GM21515 (cell line): ENCODE measurements around the gene AQP2.

Experiments used
- ATAC-seq: cut with Tn5 transposase; IDR thresholded peaks from one replicate; pipeline ENCODE4 v1.9.1; 2021; ENCODE audit not compliant: unreplicated experiment

The AQP2 gene

DNA sequence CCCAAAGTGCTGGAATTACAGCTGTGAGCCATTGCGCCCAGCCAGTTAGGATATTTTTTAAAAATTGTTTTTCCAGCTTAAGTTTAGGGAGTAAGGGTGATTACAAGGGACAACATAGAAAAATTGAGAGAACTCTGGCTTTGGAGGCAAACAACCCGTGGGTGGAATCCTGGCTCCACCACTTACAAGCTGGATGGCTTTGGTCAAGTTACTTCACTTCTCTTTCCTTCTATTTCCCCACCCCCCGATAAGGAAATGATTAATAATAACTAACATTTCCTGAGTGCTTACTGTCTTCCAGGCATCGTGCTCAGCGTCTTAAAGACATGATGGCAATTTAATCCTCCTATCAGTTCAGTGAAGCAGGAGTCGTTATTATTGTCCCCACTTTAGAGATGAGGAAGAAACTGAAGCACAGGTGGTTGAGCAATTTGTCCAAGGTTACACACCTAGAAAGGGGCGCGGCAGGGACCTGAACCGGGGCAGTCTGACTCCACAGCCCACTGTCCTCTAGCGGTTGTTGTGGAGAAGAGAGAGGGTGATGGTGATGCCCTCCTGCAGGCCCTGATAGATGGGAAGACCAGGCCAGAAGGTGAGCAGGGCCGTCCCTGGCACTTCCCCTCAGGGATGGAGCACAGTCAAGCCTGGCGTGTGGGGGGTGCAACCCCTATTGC lies 30.2 kb upstream of the AQP2 start:
- ATAC-seq: no peak

DNA sequence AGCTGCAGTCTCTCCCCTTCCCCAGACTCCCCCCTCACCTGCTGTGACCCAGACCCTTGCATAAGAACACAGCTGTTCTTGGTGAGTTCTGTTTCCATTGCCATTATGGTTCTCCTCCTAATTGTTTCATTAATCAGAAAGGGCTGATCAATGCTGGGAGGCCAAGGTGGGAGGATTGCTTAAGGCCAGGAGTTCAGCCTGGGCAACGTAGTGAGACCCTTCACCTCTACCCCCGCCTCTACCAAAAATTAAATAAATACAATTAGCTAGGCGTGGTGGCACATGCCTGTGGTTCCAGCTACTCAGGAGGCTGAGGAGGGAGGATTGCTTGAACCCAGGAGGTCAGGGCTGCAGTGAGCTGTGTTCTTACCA lies 29.6 kb upstream of the AQP2 start:
- no peak for ATAC-seq

DNA sequence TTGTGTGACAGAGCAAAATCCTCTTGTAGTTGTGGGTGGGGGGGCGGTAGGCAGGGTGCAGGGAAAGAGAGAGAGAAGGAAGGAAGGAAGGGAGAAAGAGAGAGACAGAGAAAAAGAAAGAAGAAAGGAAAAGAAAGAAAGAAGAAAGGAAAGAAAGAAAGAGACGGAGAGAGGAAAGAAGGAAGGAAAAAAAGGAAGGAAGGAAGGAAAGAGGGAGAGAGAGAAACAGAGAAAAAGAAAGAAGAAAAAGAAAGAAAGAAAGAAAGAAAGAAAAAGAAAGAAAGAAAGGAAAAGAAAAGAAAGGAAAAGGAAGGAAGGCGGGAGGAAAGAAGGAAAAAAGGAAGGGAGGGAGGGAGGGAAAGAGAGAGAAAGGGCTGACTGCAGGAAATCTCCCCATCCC lies 29.2 kb upstream of the AQP2 start:
- no peak for ATAC-seq

DNA sequence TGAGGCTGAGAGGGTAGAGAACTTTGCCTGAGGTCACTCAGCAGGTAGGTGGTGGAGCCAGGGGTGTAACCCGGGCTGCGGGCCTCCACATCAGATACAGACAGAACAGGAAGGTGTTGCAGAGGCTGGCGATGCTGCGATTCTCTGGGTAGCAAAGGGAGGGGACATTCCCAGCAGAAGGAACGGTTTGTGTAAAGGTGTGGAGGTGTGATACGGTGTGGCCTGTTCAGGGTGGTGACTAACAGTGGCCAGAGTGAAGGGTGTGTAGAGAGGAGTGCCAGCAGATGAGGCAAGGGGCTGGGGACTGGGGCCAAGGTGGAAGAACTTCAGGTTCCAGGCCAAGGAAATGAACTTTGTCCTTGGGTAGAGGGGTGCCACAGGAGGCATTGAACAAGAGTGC lies 28.6 kb upstream of the AQP2 start:
- no peak for ATAC-seq

DNA sequence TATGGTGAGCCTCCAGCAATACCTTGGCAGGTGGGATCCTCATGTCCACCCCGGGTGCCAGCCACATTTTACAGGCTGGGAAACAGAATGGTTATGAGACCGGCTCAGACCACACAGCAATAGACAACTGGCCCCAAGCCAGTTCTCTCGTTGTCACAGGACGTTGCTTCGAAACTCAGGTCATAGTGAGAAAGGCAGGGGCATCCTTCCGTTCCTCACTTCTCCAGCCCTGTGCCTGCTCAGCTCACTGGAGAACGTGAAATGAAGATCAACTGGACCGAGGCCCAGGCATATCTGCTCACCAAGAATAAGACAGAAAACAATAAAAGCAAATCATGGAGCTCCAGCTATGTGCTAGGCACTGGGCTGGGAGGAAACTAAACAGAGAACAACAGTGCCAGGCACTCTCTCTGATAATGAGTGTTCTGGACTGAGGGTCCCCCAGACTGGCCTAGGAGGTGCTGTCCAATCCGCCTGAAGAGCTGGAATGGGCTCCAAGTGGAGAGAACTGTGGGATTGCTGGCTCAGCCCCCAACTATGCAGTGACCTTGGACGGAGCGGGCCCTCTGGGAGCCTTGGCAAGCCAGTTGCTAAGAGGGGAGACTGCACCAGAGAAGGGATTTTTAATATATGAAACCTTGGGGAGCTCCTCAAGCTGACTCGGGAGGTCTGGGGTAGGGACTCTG lies 28.0 kb upstream of the AQP2 start:
- no peak for ATAC-seq

DNA sequence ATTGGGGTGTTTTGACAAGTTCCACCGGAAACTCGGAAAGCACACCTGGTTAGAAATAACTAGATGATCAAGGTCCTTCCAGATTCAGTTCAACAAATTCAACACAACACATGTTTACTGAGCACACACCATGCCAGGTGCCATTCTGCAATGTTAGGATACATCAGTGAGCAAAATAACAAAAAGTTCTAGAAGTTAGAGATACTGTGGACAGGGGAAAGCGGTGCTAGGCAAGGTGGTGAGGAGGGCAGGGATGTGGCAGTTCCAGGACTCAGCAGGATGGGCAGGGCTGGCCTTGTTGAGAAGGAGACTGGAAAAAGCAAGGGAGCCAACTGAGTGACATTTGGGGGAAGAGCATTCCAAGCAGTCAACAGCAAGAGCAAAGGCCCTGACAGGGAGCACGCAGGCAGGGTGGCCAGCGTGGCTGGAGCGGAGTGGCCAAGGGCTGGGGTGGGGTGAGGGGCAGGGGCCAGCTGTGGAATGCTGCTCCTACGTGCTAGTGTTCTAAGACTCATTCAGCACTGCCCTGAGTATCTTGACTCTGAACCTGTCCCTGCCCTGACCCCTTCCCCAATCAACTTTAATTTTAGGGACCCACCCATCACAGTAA lies 27.4 kb upstream of the AQP2 start:
- no peak for ATAC-seq

DNA sequence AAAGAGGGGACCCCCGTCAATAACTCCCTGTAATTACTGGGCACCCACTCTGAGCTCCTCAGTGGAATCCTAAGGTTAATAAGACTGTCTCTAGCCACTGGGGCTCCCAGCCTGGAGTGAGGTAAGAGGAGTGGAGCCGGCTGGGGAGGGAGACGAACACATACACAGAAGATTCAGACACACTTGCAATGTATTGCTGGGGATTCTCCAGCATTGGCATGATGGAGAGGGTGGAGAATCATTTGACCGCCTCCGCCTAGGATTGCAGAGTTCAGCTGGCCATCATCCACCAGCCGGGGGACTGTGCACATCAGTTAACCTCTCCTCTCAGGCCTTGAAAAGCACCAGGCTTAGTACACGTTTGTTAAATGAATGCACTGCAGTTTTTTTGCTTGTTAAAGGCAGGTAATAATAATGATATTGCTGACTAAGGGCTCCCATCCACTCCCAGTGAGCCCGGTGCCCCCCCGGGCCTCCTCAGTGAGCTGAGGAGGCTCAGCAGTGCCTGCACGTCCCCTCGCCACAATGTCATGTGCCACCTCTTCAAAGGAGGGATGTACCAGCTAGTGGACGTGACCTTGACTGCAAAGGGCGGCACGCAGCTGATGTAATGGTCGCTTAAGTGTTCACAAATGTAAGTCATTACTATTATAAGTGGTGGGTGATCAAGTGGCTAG lies 26.5 kb upstream of the AQP2 start:
- ATAC-seq: no peak

DNA sequence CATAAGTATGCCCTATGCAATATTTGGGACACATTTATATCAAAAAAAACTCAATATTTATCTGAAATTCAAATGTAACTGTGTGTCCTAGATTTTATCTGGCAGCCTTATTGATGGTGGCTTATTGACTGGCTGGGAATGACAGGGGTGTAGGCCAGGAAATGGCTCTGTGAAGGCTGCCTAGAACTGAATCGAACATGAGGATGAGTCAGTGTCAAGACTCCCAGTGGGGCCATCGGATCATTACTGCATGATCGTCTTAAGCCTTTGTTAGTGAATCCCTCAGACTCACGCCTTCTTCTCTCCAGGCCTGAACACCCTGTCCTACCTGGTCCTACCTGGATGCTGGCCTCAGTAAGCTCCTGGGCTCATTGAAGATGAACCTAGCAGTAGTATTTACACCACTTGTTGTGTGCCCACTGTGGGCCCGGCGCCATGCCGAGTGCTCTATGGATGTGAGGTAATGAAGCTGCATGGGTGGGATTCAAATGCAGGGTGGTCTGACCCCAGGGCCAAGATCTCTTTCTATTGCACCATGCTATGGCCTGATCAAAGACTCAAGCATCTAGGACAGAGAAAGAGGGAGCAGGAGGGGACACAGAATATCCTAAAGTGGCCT lies 25.8 kb upstream of the AQP2 start:
- ATAC-seq: no peak

DNA sequence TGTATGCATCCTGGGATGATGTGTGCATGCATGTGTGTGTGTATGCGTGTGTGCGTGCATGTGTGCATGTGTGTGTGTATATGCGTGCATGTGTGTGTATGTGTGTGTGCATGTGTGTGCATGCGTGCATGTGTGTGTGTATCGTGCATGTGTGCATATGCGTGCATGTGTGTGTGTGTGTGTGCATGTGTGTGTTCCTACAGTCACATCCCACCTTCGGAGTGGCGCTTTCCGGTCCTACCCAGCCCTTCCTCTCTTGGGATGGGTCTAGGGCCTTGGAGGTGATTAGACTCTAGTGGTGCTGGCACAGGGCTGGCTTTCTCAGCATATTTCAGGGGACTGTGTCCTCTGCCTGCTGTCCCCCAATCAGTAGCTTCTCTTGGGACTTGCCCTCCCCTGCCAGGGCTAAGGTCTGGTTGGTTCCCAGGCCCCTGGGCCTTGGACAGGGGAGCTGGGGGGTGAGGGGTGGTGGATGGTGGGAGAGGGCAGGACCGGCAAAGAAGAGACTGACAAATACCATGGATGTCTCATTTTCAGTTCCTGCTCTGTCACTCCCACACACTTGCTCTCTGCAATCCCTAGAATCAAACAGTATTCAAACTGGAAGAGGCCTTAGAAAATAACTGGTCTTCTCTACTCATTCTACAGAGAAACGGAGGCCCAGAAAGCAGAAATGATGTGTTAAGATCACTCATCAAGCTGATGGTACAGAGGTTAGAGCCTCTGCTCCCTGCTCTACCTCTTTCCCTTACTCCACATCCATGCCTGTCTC lies 24.9 kb upstream of the AQP2 start:
- ATAC-seq: no peak

DNA sequence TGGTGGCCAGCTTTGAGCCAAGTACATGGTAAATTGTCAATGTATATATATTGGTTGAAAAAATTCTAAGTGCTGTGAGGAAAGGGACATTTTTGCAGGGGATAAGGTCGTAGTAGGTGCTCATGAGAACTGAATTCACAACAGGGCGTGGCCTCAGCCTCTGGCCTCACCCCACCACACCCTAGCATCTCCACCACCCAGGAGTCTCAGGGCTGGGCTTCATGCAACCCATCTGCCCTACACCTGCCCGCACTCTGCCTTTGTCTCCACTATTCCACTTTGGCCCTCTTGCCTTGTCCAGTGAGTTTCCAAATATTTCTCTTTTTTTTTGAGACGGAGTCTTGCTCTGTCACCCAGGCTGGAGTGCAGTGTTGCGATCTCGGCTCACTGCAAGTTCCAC lies 22.1 kb upstream of the AQP2 start:
- no peak for ATAC-seq

DNA sequence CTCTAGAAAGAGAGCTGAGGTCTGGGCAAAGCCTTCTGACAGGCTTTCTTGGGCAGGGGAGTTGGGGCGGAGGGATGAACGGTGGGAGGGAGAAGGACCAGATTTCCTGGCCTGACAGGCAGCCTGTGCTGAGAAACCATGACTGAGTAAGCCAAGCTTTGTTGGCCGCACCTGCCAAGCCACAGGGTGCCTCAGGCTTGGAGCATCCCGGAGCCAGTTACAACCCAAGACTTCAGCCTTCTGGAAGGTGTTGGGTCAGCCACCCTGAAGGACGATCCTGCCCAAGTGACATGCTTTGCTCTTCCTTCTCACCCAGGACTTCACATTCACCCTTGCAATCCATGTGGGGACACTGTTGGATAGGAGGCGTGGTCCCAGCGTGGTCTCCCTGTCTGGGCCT lies 21.0 kb upstream of the AQP2 start:
- no peak for ATAC-seq

DNA sequence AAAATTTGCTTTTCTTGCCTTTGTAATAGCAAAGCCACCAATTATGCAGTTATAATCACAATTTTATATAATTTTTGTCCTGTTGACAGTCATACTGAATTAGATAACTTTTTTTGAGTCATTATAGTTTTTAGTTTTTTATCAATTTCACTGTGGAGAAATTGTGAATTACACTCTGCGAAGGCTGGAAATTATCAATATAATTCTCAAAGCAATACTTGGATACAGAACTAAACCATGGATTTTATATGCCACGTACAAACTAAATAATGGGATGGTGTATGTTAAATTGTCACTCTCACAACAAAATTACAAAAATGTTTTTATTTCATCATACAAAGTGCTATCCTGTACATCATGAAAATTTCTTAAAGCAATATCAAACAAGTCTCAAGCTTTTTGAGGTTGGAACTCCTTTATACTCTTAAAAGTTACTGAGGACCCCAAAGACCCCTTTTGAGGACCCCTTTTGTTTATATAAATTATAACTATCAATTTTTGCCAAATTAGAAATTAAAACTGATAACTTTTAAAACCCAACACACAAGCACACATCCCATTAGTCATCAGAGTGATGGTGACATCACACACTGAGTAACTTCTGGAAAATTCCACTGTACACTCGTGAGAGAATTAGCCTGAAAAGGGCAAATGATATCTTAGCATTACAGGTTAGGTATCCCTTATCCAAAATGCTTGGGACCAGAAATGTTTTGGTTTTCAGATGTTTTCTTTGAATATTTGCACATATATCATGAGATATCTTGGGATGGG lies 19.8 kb upstream of the AQP2 start:
- no peak for ATAC-seq

DNA sequence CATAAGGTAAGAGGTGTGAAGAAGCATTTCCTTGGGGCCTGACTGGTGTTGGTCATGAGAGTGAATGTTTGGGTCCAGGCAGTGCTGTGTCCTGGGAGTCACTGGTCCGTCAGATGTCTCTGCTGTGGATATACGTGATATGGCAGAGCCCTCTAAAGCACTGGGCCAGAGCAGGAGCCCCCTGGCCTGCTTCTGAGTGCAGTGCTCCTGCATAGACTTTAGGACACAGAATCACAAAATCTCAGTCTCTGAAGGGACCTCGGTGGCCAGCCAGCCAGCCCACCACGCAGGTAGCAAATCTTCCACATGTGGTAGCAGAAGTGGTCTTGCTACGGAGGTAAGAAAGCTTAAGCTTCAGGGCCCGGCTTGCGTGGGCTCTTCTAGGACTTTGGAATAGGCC lies 18.5 kb upstream of the AQP2 start:
- no peak for ATAC-seq

DNA sequence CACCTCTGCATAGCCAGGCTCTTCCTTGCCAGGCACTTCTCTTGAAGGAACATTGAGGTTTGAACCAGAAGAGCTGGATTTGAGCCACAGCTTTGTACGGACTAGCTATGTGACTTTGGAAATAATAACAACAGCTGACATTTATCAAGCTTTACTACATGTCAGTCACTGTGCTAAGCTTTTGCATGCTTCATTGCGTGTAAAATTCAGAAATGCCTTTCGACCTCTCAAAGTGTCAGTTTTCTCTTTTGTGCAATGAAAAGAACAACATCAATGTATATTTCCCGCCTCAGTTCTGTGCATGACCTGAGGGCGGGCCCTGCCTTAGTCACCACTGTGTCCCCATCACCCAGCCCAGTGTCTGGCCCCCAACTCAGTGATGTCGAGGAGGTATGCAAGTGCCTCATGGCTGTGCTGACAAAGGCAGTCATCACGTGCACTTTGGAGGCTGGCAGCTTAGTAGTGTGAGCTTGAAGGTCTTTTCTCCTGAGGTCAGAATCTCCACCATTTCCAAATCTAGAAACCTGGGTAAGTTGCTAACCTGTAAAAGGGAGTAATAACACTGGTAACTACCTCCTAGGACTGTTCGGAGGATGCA lies 17.9 kb upstream of the AQP2 start:
- ATAC-seq: no peak

DNA sequence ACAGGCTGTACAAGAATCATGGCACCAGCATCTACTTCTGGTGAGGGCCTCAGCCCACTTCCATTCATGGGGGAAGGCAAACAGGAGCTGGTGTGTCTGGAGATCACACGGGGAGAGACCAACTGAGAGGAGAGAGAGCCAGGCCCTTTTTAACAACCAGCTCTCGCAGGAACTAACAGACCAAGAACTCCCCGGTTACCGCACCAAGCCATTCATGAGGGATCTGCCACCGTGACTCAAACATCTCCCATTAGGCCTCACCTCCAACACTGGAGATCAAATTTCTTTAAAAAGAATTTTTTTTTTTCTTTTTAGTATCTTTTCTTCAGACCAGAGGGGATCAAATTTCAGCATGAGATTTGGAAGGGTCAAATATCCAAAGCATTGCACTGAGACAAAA lies 16.7 kb upstream of the AQP2 start:
- ATAC-seq: no peak

DNA sequence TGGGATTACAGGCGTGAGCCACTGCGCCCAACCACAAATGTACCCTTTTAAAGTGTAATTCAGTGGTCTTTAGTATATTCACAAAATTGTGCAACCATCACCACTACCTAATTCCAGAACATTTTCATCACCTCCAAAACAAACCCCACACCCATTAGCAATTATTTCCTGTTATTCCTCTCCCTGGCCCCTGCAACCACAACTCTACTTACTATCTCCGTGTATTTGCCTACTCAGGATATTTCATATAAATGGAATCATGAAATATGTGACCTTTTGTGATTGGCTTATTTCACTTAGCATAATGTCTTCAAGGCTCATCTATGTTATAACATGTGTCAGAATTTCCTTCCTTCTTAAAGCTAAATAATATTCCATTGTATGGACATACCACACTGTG lies 16.0 kb upstream of the AQP2 start:
- ATAC-seq: no peak

DNA sequence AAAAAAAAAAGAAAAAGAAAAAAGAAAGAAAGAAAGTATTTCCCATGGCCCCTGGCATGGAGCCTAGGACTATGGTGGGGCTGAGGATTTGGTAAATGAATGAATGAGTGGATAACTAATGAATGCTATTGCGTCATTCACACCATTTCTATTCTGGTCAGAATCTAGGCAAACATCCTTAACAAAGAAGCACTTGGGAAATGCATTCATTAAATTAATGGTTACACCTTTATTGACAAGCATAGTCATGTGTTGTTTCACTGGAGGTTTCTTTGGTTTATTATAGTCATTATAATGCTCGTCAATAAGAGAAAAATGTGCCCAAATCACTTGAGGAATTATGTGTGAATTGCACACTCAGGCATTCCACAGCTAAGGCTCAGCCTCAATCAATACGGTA lies 13.6 kb upstream of the AQP2 start:
- ATAC-seq: no peak

DNA sequence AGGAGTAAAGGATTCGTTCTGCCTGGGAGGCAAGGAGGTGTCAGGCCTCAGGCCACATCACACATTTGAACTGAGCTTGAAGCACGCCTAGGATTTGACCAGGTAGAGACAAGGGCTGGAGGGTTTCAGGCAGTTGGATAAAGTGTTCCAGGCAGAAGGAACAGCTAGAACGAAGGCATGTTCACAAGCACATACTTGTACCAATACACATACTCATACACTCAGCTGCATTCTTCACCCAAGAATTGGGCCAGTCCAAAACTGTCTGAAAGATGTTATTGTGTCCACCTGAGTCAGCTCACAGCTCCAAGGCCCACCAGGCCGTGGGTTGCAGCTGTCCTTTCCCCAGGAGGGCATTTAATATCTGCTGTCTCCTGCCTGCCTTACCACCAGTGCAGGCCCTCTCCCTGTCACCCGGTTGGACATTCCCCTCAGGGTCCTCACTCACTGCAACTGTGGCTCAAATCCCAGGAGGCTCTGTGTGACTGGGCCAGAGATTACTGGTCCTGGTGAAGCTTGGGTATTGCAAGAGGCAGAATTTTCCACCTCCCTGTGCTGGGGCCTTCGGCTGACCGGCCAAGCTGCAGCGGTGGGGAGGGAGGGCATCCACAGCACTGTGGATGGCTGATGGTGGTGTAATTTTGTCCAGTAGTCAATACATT lies 12.8 kb upstream of the AQP2 start:
- no peak for ATAC-seq

DNA sequence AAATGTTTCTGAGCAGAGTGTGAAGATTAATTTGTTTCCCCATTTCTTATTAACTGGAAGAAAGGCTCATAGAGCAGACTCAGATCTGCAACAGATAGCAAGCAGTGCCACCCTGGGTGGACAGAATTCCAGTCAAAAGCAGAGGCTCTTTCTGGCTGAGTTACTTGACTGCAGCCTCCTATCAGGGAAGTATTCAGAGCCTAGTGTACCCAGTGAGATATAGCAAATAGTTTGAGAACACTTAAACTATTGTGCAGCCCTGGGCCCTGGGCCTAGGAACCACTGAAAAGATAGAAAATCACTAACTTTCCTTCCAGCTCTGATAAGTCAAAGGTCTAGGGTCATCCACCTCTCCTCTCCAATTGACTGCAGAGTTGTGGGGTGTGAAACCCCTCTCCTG lies 11.2 kb upstream of the AQP2 start:
- ATAC-seq: no peak
